GM06990 (cell line): Measurements from ENCODE around the gene ZNF710.

Source experiments
- DNase-seq: peaks from one replicate; pipeline ENCODE4 v3.0.0-alpha.2; 2011; ENCODE audit not compliant: insufficient read length; ENCODE audit errors: extremely low read depth
- H3K27me3 ChIP-seq: replicated peaks from 2 replicates; pipeline ENCODE4 v1.6.0; 2011; ENCODE audit warnings: low read length; ENCODE audit not compliant: control insufficient read depth, insufficient read depth
- H3K36me3 ChIP-seq: 2 replicates; pipeline ENCODE4 v1.5.1; 2011; ENCODE audit warnings: low read length; ENCODE audit not compliant: control insufficient read depth, insufficient read depth
- H3K4me3 ChIP-seq: replicated peaks from 2 replicates; pipeline ENCODE4 v1.5.1; 2011; ENCODE audit warnings: low read depth, mild to moderate bottlenecking, control low read depth, low read length
- CTCF ChIP-seq: IDR thresholded peaks from 2 replicates; pipeline ENCODE4 v1.5.1; 2011; ENCODE audit warnings: low read length, control low read depth, mild to moderate bottlenecking, inconsistent platforms; ENCODE audit not compliant: insufficient read depth, poor library complexity, severe bottlenecking

The ZNF710 gene

DNA sequence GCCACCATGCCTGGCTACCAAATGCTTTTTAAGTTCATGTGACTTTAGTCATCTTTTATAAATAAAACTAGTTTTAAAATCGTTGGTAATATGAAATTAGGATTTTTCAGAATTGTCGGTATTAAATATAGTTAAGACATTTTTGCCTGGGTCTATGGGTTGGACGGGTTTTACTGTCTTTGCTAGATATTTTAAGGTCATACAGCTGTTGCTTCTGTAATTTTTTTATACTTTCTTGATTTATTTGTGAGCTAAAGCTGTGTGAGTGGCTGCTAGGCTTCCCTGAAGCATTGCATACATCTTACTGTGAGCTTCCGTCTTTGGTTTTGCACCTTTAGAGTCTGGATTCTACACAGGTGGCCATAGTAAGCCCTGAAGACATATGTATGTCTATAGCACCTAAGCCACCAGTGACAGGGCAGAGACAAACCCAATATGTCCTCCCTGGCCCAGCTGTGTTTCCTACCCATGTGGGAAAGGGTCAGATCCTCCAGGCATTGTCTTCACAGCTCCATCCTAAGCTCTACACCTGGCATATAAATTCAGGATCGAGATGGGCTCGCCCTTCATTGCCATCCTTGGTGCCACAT, 16.6 kb upstream of the ZNF710 start:
- Histone ChIP-seq H3K4me3 (no peak overlapping the region), H3K27me3 (no peaks in the 10 kb centered on the region), H3K36me3 (no peaks in the 10 kb centered on the region)
- DNase-seq = no peak
- TF ChIP-seq CTCF = no peak

DNA sequence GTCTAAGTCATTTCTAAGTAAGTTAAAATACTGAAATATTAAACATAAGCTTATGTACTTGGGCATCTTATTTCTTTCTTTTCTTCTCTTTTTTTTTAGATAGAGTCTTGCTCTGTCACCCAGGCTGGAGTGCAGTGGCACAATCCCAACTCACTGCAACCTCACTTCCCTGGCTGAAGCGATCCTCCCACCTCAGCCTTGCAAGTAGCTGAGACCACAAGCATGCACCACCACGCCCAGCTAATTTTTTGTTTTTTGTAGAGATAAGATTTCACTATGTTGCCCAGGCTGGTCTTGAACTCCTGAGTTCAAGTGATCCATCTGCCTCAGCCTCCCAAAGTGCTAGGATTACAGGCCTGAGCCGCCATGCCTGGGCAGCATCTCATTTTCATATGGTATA, 16.0 kb upstream of the ZNF710 start:
- no peak for DNase-seq
- TF ChIP-seq CTCF = no peak
- Histone ChIP-seq H3K4me3 (no peak overlapping the region), H3K27me3 (no peaks in the 10 kb centered on the region), H3K36me3 (no peaks in the 10 kb centered on the region)

DNA sequence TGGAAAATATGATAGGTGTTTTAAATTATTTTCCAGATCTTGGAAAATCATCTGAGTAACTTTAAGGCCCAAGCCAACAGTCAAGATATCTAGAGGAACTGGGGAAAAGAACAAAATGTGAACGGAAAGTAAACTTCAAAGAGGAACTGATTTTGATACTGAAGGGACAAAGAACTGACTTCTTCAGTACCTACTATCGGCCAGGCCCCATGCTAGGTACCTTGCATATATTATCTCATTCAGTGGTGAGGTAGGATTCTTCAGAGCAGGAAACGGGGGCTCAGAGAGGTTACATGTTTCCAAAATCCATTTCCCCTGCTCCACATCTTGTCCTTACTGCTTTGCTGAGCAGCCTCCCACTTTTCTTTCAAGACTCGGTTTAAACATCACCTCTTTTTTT, 9.8 kb upstream of the ZNF710 start:
- Histone ChIP-seq H3K27me3 (no peaks in the 10 kb centered on the region), H3K36me3 (no peaks in the 10 kb centered on the region), H3K4me3 (no peak overlapping the region)
- no peak for TF ChIP-seq CTCF
- no peak for DNase-seq

- Histone ChIP-seq H3K4me3 (no peak overlapping the region), H3K27me3 (no peaks in the 10 kb centered on the region), H3K36me3 (no peaks in the 10 kb centered on the region)
- DNase-seq = no peak
- no peak for TF ChIP-seq CTCF
These were observed 7.8 kb upstream of the ZNF710 start for GRCh38 chr15:89993349-89993748.

DNA sequence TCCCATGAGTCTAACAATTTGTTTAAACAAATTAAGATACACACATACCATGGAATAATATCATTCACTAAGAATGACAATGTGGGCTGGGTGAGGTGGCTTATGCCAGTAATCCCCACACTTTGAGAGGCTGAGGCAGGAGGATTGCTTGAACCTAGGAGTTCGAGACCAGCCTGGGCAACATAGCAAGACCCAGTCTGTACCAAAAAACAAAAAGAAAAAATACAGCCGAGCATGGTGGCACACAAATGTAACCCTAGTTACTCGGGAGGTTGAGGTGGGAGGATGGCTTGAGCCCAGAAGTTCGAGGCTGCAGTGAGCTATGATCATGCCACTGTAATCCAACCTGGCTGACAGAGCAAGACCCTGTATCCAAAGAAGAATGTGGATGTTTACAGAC, 4.0 kb upstream of the ZNF710 start:
- no peaks in the 10 kb centered on the region for H3K36me3 ChIP-seq
- no peak for TF ChIP-seq CTCF
- H3K27me3 ChIP-seq = no peaks in the 10 kb centered on the region
- no peak for DNase-seq
- no peak overlapping the region for H3K4me3 ChIP-seq

GRCh38 chr15:89998141-89998661, 2.9 kb upstream of the ZNF710 start:
- Histone ChIP-seq H3K27me3 (no peaks in the 10 kb centered on the region), H3K4me3 (no peak overlapping the region), H3K36me3 (no peaks in the 10 kb centered on the region)
- no peak for TF ChIP-seq CTCF
- DNase-seq = no peak
